ENCODE measurements around the gene FMO1. TPM values are rescaled to one million over a fixed set of nuclear protein-coding genes. Genes with fewer than 3 reads are reported as not detected.

The FMO1 gene
- total RNA-seq, 1 experiment from 2014 or later = not detected

- CTCF ChIA-PET = interaction anchor here (0.7 kb wide), 1 partner anchor 32 kb away, joined by 3 read pairs; no protein-coding TSS in a partner anchor
- Histone ChIP-seq H3K4me1 (ENCODE audit: control insufficient read depth in 1 of 2, insufficient read depth in 2 of 2, low read length in 2 of 2) (no peaks in the 10 kb centered on the region), H3K4me2 (ENCODE audit: low read length) (no peak overlapping the region), H3K27ac (ENCODE audit: low read depth, low read length) (no peak overlapping the region), H3K79me2 (ENCODE audit: insufficient read depth, low read length) (no peaks in the 10 kb centered on the region), H3K4me3 (replicated peaks in 1 of 2; ENCODE audit: low read depth in 1 of 2, low read length in 2 of 2) (no peak overlapping the region), H3K9ac (ENCODE audit: low read length) (no peak overlapping the region), H3K27me3 (ENCODE audit: insufficient read depth, low read length) (no peaks in the 10 kb centered on the region), H2AFZ (ENCODE audit: low read depth, low read length, poor library complexity, severe bottlenecking) (no peak overlapping the region), H3K36me3 (ENCODE audit: control insufficient read depth in 1 of 2, insufficient read depth in 2 of 2, low read length in 2 of 2) (no peaks in the 10 kb centered on the region), H3K9me2 (ENCODE audit: insufficient read depth) (no peaks in the 10 kb centered on the region), H4K20me1 (ENCODE audit: insufficient read depth) (no peaks in the 10 kb centered on the region), H3K9me3 (ENCODE audit: control insufficient read depth in 1 of 2, insufficient read depth in 1 of 2, low read depth in 1 of 2, low read length in 2 of 2) (no peaks in the 10 kb centered on the region)
- TF ChIP-seq, protein P1, sequence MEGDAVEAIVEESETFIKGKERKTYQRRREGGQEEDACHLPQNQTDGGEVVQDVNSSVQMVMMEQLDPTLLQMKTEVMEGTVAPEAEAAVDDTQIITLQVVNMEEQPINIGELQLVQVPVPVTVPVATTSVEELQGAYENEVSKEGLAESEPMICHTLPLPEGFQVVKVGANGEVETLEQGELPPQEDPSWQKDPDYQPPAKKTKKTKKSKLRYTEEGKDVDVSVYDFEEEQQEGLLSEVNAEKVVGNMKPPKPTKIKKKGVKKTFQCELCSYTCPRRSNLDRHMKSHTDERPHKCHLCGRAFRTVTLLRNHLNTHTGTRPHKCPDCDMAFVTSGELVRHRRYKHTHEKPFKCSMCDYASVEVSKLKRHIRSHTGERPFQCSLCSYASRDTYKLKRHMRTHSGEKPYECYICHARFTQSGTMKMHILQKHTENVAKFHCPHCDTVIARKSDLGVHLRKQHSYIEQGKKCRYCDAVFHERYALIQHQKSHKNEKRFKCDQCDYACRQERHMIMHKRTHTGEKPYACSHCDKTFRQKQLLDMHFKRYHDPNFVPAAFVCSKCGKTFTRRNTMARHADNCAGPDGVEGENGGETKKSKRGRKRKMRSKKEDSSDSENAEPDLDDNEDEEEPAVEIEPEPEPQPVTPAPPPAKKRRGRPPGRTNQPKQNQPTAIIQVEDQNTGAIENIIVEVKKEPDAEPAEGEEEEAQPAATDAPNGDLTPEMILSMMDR (IDR thresholded peaks at IDR 0.05 in 2 of 3, conservative IDR thresholded peaks at IDR 0.05 in 1 of 3; ENCODE audit: borderline replicate concordance in 1 of 3, insufficient read depth in 1 of 3, low read depth in 2 of 3, low read length in 2 of 3) = no peak
- TF ChIP-seq ZNF274 (IDR thresholded peaks at IDR 0.05; ENCODE audit: low read depth, low read length) = no peak
- TF ChIP-seq YY1 (IDR thresholded peaks at IDR 0.05; ENCODE audit: extremely low read depth, insufficient replicate concordance, low read depth, low read length) = no peak
- no peak for TF ChIP-seq EZH2 (IDR thresholded peaks at IDR 0.05)
- TF ChIP-seq SRF (IDR thresholded peaks at IDR 0.05; ENCODE audit: low read depth) = no peak
- no peak for TF ChIP-seq RAD21 (IDR thresholded peaks at IDR 0.05; ENCODE audit: low read depth)
- TF ChIP-seq ZBTB33 (IDR thresholded peaks at IDR 0.05; ENCODE audit: extremely low read depth, insufficient replicate concordance, low read length) = no peak
- no peak for TF ChIP-seq FOSL1 (IDR thresholded peaks at IDR 0.05; ENCODE audit: low read depth)
- no peak for TF ChIP-seq ZFX (IDR thresholded peaks at IDR 0.05)
- no peak for TF ChIP-seq CBX3 (IDR thresholded peaks at IDR 0.05; ENCODE audit: low read depth)
- no peak for TF ChIP-seq EZH2phosphoT487 (IDR thresholded peaks at IDR 0.05; ENCODE audit: borderline replicate concordance)
- no peak for TF ChIP-seq POLR2A (IDR thresholded peaks at IDR 0.05; ENCODE audit: borderline replicate concordance, extremely low read depth, insufficient read depth, insufficient read length)
- no peak for TF ChIP-seq ATF3 (IDR thresholded peaks at IDR 0.05)
- TF ChIP-seq REST (IDR thresholded peaks at IDR 0.05; ENCODE audit: low read depth) = no peak
- RAD21 ChIA-PET (ENCODE audit: low non-redundant PET in 1 of 2, low total read pairs in 2 of 2, uncharacterized antibody in 2 of 2, unreplicated experiment in 2 of 2) = no interaction called here
- no TSS peak for BruUV-seq (replicated peaks)
- POLR2A ChIA-PET = no interaction called here
- ATAC-seq (no peak), DNase-seq (ENCODE audit: low read depth, low spot score) (no peak)
- intact Hi-C loops (cut with micrococcal nuclease) = no loop called here
These were observed 22.5 kb downstream of the FMO1 start for GRCh38 chr1:171270806-171271205.

Data from HCT116 (cell line).